ENCODE results near the gene PRPF38B. TPM values are rescaled to one million over a fixed set of nuclear protein-coding genes. Genes with fewer than 3 reads are reported as not detected.

Gene PRPF38B
- total and polyA plus RNA-seq, 10 of the 15 experiments (the other 5 are each of a cell fraction or from before 2014, with no cell fraction given), result 32.9 to 79.2 (median 47.8) TPM

- no peak for TF ChIP-seq NFXL1 (IDR thresholded peaks at IDR 0.05; ENCODE audit: borderline replicate concordance)
Observed at GRCh38 chr1:108653431-108654105, 38.5 kb upstream of the PRPF38B start (continued).

- 92% methylated on average over 5 of the region's 5 CpGs for WGBS (ENCODE audit: insufficient coverage, insufficient replicate concordance, low lambda C conversion rate, missing lambda C conversion rate)
- no peak for TF ChIP-seq RUNX3 (IDR thresholded peaks at IDR 0.05; ENCODE audit: low read length)
- TF ChIP-seq TAF1 (IDR thresholded peaks at IDR 0.05; ENCODE audit: borderline replicate concordance, low read depth, low read length), result no peak
- TF ChIP-seq CHD4 (IDR thresholded peaks at IDR 0.05), result no peak
- TF ChIP-seq E2F4 (IDR thresholded peaks at IDR 0.05; ENCODE audit: low read depth, low read length), result no peak
- TF ChIP-seq PML (IDR thresholded peaks at IDR 0.05; ENCODE audit: low read length), result no peak
- TF ChIP-seq BCL11A (IDR thresholded peaks at IDR 0.05; ENCODE audit: low read depth, low read length), result no peak
- TF ChIP-seq YY1 (IDR thresholded peaks at IDR 0.05; ENCODE audit: low read depth, low read length), result no peak
- TF ChIP-seq SMC3 (IDR thresholded peaks at IDR 0.05; ENCODE audit: borderline replicate concordance, low read length), result no peak
- TF ChIP-seq NFYA (IDR thresholded peaks at IDR 0.05; ENCODE audit: borderline replicate concordance, low read depth, low read length), result no peak
- no peak for TF ChIP-seq E4F1 (IDR thresholded peaks at IDR 0.05; ENCODE audit: borderline replicate concordance, partially characterized antibody)
- no peak for TF ChIP-seq SRF (IDR thresholded peaks at IDR 0.05; ENCODE audit: low read depth in 2 of 2, low read length in 2 of 2)
- no peak for TF ChIP-seq REST (IDR thresholded peaks at IDR 0.05; ENCODE audit: low read depth, low read length)
- TF ChIP-seq TCF7 (IDR thresholded peaks at IDR 0.05; ENCODE audit: borderline replicate concordance), result no peak
- no peak for TF ChIP-seq SMARCA5 (IDR thresholded peaks at IDR 0.05)
- no peak for TF ChIP-seq TARDBP (IDR thresholded peaks at IDR 0.05; ENCODE audit: borderline replicate concordance)
Observed at GRCh38 chr1:108657356-108658080, 34.6 kb upstream of the PRPF38B start.

More at GRCh38 chr1:108657356-108658080, 34.6 kb upstream of the PRPF38B start:
- H3K9me3 ChIP-seq (replicated peaks; ENCODE audit: control insufficient read depth, insufficient read depth, low read length), result no peaks in the 10 kb centered on the region
- ATAC-seq, result no peak
- H3K4me1 ChIP-seq (ENCODE audit: control insufficient read depth, insufficient read depth, low read length), result peaks cover 10% of the 10 kb centered on the region; the same call in 1 of the 2 replicates
- FAIRE-seq, result no peak
- SMC1A ChIA-PET (ENCODE audit: uncharacterized antibody, unreplicated experiment), result interaction anchor here (0.6 kb wide), 2 partner anchors 9 to 20 kb away, joined by 3 to 4 read pairs; no protein-coding TSS in a partner anchor
- no peaks in the 10 kb centered on the region for H3K36me3 ChIP-seq (ENCODE audit: control insufficient read depth in 2 of 2, insufficient read depth in 2 of 2, low read length in 1 of 2)
- CTCF ChIA-PET, result no interaction called here
- in situ Hi-C loops (cut with MboI), result no loop called here
- H2AFZ ChIP-seq (ENCODE audit: control insufficient read depth, low read depth, low read length), result no peak overlapping the region
- DNase-seq (ENCODE audit: low read depth, low spot score), result no peak
- no peak overlapping the region for H3K27ac ChIP-seq (ENCODE audit: control insufficient read depth, insufficient read depth)
- no peaks in the 10 kb centered on the region for H4K20me1 ChIP-seq (ENCODE audit: control insufficient read depth, insufficient read depth)
- intact Hi-C loops (cut with micrococcal nuclease; ENCODE audit: unreplicated experiment), result no loop called here
- no peak overlapping the region for H3K4me3 ChIP-seq
- no TSS peak for BruUV-seq (replicated peaks)
- H3K27me3 ChIP-seq (replicated peaks in 1 of 2; ENCODE audit: control insufficient read depth in 2 of 2, insufficient read depth in 2 of 2, low read length in 1 of 2), result no peaks in the 10 kb centered on the region
- POLR2A ChIA-PET, result no interaction called here
- no peak overlapping the region for H3K4me2 ChIP-seq (ENCODE audit: control insufficient read depth, insufficient read depth)
- RAD21 ChIA-PET (ENCODE audit: unreplicated experiment), result no interaction called here
- no peak overlapping the region for H3K9ac ChIP-seq (ENCODE audit: control insufficient read depth, insufficient read depth, low read length)
- H3K79me2 ChIP-seq (ENCODE audit: control insufficient read depth, insufficient read depth, low read length), result no peaks in the 10 kb centered on the region; the same call in 1 of the 2 replicates
